ENCODE measurements around the gene VSIG2.

- TF ChIP-seq POLR2A (IDR thresholded peaks at IDR 0.05) (no peak), CTCF (IDR thresholded peaks at IDR 0.05) (no peak), EP300 (IDR thresholded peaks at IDR 0.05) (no peak)
Observed at GRCh38 chr11:124778281-124778680, 26.2 kb upstream of the VSIG2 start.
